ENCODE measurements around the gene TUBB6.

Gene TUBB6

GRCh38 chr18:12338382-12338781 is 30.3 kb downstream of the TUBB6 start:
- DNase-seq (ENCODE audit: low spot score): no peak

GRCh38 chr18:12340945-12341660 is 33.1 kb downstream of the TUBB6 start:
- DNase-seq (ENCODE audit: low spot score): no peak

GRCh38 chr18:12342661-12343060 is 34.6 kb downstream of the TUBB6 start:
- DNase-seq (ENCODE audit: low spot score): no peak

GRCh38 chr18:12345491-12346239 is 37.6 kb downstream of the TUBB6 start:
- DNase-seq (ENCODE audit: low spot score): no peak

- no peak for DNase-seq (ENCODE audit: low spot score)
Measured at GRCh38 chr18:12346240-12346565, 38.2 kb downstream of the TUBB6 start.

- no peak for DNase-seq (ENCODE audit: low spot score)
Measured at GRCh38 chr18:12347895-12348294, 39.9 kb downstream of the TUBB6 start.

GRCh38 chr18:12352188-12352587 is 44.1 kb downstream of the TUBB6 start:
- DNase-seq (ENCODE audit: low spot score): no peak

- DNase-seq (ENCODE audit: low spot score): no peak
Measured at GRCh38 chr18:12359515-12359927, 51.5 kb downstream of the TUBB6 start.

GRCh38 chr18:12361770-12362378 is 53.8 kb downstream of the TUBB6 start:
- DNase-seq (ENCODE audit: low spot score): no peak

GRCh38 chr18:12362473-12363174 is 54.6 kb downstream of the TUBB6 start:
- DNase-seq (ENCODE audit: low spot score): no peak

GRCh38 chr18:12366379-12366778 is 58.3 kb downstream of the TUBB6 start:
- DNase-seq (ENCODE audit: low spot score): no peak

- no peak for DNase-seq (ENCODE audit: low spot score)
Measured at GRCh38 chr18:12366784-12367183, 58.7 kb downstream of the TUBB6 start.

- no peak for DNase-seq (ENCODE audit: low spot score)
Measured at GRCh38 chr18:12369211-12369610, 61.2 kb downstream of the TUBB6 start.

GRCh38 chr18:12371590-12371989 is 63.5 kb downstream of the TUBB6 start:
- no peak for DNase-seq (ENCODE audit: low spot score)

GRCh38 chr18:12372406-12372805 is 64.4 kb downstream of the TUBB6 start:
- no peak for DNase-seq (ENCODE audit: low spot score)

- no peak for DNase-seq (ENCODE audit: low spot score)
Measured at GRCh38 chr18:12373116-12373770, 65.2 kb downstream of the TUBB6 start.

GRCh38 chr18:12373771-12374116 is 65.7 kb downstream of the TUBB6 start:
- DNase-seq (ENCODE audit: low spot score): no peak

GRCh38 chr18:12374401-12374800 is 66.4 kb downstream of the TUBB6 start:
- DNase-seq (ENCODE audit: low spot score): no peak

Measured in kidney capillary endothelial cell (primary cell).